Activated naive CD4-positive, alpha-beta T cell treated with Interleukin-2 at 50 U/mL for 16 hours (primary cell): ENCODE measurements around the gene KRTAP10-1.
"Not testable (repeated sequence)": the region's sequence is repeated elsewhere in the genome, so short reads cannot be mapped to it uniquely, and the experiment has no call there.

Source experiments
- DNase-seq: peaks from one replicate; pipeline ENCODE4 v3.0.0-alpha.2; 2020

The KRTAP10-1 gene

DNA sequence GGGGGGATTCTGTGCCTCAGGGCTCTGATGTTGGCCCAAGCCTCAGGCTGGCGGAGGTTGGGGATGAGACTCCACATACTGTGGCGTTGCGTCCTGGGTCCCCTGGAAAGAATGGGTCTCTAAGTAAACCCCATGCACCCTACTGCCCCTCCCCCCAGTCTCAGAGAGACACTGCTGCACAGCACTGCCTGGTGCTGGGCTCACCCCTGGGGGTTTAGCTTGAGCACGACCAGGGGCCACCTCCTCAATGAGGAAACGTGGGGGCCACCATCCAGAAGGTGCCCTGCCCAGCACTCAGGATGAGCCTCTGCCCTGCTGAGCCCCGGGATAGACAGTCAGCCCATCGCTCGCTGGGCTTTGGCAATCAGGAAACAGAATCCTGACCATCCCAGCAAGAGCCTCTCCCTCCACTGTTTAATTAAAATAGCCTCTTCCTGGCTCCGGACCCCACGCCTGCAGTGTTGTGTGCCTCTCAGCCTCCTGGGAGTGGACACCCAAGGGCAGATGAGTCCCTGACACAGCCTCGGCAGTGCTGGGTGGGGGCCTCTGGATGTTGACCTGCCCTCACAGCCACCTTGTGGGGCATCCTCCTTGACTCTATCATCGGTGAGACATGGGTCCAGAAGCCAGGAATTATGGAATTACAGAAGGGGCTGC lies 30.0 kb upstream of the KRTAP10-1 start:
- no peak for DNase-seq

DNA sequence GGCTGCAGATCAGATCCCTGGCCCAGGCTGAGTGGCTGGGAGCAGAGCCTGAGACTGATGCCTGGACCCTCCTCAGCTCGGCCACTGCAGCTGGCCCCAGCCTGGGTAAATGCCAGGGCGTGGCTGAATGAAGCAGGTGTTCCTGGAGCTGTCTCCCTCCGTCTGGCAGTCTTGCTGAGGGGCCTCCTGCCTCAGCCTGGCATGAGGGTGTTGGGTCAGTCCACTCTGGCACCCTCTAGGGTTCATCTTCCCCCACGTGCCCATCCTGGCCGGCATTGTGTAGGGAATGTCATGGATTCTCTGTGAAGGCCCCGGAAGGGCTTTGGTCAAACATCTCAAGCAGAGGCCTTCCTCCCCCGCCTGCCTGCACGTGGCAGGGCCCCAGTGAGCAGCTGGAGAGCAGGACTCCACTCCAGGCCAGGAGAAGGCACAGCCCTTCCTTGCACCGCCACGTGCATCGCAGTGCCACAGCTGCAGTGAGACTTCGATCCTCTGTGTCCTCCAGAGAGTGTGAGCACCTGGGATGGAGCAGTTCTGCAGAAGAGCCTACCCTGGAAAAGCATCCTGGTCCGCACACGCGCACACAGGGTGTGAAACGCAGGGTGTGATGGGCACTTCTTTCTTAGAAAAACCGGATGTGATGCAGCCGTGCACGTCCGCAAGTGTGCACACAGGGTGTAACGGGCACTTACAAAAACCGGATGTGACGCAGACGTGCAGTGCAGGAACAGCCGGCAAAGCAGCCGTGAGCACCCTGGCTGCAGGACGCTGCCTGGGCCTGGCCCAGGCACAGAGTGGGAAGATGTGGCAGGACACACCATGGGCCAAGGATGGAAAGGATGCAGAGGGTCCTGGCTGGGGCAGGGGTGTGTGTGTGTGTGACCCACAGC lies 28.9 kb upstream of the KRTAP10-1 start:
- no peak for DNase-seq

DNA sequence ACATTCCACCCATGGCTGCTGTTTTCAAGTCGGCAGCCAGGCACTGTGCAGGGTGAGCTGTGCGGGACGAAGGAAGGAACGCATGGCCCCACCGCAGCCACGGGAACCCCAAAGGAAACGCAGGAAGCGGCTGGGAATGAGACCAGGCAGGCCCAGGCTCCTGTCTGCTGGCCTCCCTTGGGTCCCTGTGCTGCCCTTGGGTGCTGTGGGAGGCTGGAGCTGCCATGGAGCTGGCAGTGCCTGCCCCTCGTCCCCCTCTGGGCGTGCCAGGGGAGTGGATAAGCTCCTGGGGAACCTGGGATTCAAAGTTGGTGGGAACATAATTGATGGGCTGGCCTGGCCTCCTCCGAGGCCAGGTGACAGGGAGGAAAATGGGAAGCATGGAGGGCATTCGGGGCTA lies 28.3 kb upstream of the KRTAP10-1 start:
- no peak for DNase-seq

DNA sequence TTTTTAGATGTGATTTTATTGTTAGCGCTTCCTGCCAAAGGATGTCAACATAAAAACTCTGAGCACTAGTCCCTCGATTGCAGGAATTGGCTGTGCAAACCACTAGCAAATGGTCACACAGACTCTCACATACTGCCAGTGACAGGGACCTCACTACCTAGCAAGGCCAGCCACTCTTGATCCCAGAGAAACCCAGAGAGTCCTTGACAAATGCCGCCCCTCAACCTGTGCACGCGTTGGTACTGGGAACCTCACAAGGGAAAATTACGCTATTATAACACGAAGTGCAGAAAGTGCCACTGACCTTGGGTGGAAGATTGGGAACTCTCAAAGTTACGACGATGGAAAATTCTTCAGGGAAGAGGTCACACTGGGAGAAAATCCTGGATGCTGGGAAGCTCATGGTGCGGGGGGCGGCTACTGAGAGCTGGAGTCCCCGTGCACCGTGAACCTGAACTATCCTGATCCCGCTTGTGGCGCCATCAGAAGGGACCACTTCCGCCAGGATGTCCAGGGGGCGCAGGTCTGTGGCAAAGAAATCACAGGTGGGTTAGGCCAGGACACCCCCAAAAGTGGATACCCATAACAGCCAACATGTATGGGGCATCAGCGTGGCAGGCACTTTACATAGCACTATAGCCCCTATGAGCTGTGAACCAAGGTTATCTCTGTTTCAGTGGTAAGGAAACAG lies 27.6 kb upstream of the KRTAP10-1 start:
- no peak for DNase-seq

DNA sequence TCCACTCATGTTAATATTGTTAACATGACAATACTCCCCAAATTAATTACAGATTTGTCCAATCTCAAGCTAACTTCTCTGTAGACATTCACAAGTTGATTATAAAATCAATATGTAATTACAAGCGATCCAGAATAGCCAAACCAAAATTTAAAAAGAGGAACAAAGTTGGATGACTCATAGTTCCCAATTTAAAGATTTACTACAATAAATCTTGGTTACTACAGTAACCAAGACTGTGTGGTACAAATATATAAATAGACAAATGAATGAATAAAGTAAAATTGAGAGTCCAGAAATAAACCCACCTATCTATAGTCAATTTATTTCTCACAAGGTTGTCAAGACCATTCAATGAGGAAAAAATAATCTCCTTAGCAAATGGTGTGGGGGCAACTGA lies 26.4 kb upstream of the KRTAP10-1 start:
- no peak for DNase-seq

DNA sequence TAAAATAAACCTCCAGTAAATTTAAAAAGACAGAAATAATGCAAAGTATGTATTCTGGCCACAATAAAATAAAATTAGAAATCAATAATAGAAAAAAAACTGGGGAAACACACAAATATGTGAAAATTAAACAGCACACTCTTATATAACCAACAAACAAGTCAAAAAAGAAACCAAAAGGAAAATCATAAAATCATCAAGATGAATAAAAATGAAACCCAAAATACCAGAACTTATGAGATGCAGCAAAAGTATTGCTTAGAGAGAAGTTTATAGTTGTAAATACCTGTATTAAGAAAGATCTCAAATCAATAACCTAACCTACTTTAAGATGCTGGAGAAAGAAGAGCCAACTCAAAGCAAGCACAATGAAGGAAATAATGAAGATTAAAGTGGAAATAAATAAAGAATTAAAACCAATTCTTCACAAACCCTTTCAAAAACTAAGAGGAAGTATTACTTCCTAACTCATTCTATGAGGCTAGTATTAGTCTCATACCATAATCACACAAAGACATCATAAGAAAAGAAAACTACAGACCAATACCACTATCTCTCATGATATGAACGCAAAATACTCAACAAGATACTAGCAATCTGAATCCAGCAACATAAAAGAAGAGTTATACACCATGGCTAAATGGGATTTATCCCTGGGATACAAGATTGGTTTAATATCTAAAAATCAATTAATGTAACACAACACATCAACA lies 25.0 kb upstream of the KRTAP10-1 start:
- no peak for DNase-seq

DNA sequence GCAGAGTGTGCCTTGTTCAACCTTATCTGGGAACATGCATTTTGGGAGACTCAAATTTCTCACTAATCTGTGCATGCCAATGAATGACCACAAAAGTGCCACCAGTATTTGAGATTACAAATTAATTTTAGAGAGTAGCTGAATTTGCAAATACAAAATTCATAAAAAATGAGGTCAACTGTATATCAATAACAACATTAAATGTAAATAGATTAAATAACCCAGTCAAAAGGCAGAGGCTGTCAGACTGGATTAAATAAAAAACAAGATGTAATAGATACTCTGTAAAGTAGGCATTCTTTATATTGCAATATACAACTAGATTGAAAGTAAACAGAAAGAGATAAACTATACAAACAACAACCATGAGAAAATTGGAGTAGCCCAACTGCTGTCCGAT lies 24.1 kb upstream of the KRTAP10-1 start:
- no peak for DNase-seq

DNA sequence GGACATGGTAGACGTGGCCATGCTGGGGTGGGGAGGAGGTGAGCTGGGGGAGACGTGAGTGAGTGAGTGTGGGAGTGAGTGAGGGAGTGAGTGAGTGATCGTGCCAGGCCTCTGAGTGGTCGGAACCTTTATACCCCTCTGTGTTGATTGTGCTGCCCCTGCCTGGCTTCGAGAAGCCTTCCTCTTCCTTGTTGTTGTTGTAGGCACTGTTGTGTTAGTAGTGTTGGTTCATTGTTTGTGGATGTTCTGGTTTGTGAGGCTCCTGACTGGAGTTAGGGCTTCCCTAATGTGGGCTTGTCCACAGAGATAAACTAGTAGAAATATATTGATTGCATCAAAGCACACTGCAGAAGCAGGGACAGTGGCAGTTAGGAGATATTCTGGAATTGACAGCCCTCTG lies 18.7 kb upstream of the KRTAP10-1 start, which contains the start of gene KRTAP10-3:
TSS of gene KRTAP10-3 (minus strand) at position 101 of the 400 bp plus-strand sequence. CDS start at position 21, 80 bp downstream.
- DNase-seq = no peak

DNA sequence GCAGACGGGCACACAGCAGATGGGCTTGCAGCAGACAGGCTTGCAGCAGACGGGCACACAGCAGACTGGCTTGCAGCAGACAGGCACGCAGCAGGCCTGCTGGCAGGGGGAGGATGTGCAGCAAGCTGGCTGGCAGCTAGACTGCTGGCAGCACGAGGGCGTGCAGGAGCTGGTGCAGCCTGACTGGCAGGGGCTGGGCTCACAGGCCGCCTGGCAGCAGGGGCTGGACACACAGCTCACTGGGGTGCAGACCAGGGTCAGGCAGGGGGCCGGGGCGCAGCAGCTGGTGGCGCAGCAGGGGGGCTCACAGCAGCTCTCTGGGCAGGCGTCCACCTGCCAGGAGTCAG lies 18.3 kb upstream of the KRTAP10-1 start:
- not testable (repeated sequence) for DNase-seq

DNA sequence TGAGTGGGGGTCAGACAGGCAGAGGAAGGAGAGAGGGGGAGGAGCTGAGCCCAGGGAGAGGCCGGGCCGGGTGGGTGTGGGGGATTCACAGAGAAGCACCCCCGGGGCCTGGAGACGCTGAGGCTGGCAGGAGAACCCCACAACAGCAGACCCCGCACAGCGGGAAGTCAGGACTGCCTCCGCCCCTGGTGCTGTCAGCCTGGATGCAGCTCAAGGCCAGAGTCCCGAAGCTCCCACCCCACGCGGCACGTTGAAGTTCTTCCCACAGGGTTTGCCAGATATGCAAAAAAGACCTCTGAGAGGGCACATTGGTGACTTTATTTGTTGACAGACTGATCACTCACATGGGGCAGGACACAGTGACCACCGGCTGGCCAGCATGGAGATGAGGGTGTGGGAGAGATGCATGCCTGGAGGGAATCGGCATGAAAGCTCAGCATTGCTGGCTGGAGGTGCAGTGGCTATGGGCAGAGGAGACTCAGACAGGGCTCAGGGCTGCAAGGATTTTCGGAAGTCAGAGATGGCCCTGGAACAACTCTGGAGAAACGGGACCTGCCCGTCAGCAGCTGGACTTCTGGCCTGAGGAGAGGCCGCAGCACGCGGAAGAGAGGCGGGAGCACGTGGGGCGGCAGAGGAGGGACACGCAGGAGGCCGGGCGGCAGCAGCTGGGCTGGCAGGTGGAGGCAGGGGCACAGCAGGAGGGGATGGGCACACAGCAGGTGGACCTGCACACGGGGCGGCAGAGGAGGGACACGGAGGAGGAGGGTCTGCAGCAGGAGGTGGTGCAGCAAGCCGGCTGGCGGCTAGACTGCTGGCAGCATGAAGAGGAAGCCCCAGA lies 17.7 kb upstream of the KRTAP10-1 start:
- DNase-seq = no peak

DNA sequence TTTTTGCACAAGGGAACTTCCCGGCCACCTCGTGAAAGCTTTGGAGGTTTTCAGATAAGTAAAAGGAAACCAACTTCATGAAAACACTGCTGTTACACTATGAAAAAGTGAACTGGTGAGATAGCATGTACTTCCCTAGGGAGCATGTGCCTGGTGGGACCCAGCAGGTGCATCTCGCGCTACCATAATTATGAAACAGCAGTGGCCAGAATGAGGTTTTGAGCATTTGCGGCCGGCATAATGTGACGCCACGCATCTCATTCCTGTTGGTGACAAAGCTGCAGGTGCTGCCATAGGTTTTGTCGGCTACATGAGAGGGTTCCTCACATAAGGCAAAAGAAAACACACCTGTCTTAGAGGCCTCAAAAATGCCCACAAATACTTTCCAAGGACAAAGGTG lies 16.9 kb upstream of the KRTAP10-1 start:
- DNase-seq = no peak

DNA sequence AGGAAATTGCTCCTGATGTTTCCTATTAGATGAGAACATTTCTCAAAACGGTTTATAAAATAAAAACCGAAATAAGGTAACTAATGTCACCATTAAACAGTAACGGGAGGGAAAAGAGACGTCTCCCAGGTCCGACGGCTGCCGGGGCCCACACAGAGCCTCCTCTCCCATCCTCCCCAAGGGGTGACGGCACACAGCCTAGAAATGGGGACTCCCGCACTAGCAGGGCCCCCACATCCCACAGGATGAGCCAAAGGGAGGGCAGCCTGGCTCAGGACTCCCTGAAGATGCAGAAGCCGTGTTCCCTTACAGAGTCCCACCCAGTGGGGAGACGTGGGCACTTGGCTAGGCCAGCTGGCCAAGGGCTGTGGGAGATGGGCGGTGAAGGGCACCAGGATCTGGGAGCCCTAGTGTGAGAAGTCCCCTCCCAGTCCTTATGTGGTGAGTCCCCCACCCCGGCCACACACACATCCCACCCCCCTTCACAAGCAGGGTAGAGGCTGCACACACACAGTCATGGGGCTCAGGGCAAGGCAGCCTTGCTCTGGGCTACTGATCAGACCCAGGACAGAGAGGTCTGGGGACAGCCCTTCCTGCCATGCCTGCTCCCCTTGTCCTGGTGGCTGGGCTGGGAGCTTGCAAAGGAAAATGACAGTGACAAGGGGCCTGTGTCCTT lies 15.3 kb upstream of the KRTAP10-1 start:
- no peak for DNase-seq

DNA sequence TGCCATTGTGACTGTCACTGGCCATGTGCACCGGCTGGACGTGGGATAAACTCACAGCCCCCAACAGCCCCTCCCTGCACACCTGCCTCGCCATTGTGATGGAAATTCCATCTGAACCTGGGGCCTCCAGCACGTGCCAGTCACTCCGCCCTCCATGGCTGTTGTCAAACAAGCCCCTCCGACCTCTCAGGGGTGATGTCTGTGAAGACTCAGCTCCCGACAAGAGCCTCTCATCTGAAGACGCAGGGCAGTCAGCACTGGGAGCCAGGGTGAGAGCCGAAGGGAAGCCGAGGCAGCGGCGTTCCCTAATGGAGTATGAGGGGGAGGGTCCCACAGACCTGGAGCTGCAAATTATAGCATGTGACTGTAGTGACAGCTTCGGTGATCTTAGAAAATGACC lies 12.7 kb upstream of the KRTAP10-1 start:
- DNase-seq = no peak

DNA sequence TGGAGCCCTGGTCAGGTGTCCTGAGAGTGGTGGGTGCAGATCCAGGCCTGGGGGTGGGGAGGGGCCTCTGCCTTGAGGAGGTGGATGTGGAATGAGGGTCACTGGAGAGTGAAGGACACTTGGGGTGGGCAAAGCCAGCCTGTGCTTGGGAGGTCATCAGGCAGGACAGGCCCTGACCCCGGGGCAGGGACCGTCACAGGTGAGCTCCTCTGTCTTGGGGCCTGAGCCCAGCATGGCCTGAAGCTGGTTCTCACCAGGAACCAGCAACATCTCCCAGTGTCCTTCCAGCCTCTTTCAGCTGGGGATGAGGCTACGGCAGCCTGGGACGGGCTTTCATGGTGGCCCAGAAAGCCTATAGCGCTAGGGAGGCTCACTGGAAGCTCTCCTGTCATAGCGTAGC lies 12.1 kb upstream of the KRTAP10-1 start:
- DNase-seq = no peak

DNA sequence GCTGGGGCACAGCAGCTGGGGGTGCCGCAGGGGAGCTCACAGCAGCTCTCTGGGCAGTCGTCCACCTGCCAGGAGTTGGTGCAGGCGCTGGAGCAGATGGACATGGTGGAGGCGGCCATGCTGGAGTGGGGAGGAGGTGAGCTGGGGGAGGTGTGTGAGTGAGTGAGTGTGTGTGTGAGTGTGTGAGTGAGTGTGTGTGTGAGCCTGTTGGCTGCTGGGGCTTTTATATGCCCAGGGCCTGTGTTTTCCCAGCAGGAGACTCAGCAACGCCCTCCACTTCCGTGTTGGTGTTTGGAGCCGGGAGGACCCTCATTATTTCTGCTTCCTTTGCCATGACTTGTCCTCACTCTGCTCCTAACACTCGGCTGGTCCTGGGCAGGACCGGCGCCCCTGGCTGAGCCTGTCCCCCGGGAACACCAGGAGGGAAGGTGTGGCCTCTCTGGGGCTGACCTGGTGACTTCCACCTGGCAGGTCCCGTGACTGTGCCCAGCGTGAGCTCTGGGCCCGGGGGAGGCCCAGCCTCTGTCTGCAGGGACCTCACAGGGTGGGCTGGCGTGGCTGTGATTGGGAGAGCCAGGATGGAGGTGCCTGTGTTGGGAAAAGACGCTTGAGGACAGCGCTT lies 11.5 kb upstream of the KRTAP10-1 start, which contains the start of gene KRTAP10-2:
TSS of gene KRTAP10-2 (minus strand) at position 166 of the 622 bp plus-strand sequence. CDS start at position 119, 47 bp downstream.
- DNase-seq = no peak

DNA sequence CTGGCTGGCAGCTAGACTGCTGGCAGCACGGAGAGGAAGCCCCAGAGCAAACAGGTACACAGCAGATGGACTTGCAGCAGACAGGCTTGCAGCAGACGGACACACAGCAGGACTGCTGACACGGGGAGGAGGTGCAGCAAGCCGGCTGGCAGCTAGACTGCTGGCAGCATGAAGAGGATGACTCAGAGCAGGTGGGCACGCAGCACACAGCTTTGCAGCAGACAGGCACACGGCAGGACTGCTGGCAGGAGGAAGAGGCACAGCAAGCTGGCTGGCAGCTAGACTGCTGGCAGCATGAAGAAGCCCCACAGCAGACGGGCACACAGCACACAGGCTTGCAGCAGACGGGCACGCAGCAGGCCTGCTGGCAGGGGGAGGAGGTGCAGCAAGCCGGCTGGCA lies 10.8 kb upstream of the KRTAP10-1 start:
- DNase-seq = no peak

DNA sequence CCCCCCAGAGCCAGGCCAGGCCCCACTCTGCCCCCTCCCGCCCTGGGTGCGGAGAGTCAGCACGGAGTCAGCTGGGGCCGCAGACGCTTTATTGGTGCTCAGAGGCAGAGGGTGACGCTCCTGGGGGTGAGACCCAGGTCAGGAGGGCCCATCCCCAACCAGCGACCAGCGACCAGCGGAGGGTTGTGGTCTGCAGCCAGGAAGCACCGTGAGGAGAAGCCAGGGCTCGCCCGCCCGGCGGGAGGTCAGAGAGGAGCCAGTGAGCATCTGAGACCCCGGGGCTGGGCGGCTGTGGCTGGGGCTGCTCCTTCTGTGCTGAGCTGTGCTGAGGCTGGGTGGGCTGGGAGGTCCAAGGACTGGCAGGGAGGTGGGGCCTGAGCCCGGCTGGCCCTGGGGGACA lies 10.3 kb upstream of the KRTAP10-1 start:
- not testable (repeated sequence) for DNase-seq

DNA sequence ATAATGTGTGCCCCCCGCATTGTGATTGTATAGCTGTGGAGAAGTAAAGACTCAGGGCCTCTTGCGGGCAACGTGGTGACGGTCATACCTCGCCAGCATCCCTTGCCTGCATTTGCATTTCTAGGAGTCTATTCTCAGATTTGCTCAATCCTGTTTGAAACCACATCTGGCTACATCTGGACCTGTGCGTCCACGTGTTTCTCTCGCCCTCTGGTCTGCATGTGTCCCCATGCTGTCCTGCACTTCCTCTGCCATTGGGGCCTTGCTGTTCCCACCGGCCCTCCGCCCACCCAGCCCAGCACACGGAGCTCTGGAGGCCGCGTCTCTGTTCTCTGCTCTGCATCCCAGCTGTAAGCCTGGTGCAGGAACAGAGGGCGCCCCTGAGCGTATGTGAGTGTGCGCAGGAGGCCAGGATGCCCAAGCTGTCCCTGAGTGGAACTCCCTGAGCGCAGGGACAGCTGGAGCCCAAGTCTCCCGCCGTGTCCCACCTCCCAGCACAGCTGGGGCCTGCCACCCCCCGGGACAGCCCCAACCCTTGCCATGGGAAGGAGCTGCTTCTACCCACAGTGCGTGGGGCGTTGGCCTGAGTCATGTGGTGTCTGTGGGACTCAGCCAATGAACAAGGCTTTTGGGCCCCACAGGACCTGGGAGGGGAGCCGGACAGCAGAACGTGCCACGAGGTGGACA lies 9.7 kb upstream of the KRTAP10-1 start:
- DNase-seq = no peak

DNA sequence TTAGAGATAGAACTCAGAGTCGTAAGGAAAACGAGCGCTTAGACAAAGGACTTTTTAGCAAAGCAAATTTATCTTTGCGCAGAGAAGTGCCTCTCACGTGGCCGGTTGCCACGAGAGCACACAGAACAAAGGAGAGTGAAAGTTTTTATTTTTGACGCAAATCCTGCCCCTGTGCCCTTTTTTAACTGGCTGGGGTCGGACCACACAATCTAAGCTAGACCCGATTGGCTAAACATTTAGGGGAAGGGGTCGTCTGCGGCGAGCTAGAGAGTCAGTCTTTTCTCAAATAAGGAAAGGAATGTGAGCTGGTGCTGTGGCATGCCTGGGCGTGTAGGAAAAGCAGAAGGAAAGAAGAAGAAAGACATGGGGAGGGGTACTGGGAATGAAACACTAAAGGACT lies 8.9 kb upstream of the KRTAP10-1 start:
- DNase-seq = no peak

DNA sequence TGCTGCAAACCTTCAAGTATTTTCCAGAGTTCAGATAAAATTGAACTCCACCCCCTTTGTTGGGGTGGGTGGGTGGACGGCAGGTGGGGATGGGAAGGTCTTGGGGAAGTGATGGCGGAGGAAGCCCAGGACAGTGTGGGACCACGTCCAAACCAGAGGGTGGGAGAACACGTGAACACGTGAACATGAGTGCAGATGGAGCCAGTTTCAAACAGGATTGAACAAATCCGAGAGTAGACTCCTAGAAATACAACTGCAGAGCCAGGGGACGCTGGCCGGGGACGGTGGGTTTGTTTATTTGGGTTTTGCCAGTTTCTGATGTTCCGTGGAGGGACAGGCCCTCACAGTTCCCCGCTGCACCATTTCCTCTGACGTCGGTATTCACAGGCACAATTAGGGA lies 8.4 kb upstream of the KRTAP10-1 start:
- DNase-seq = no peak
